Mesothelial cell of epicardium (in vitro differentiated cells): ENCODE results near the gene DESI1. TPM values are rescaled to one million over a fixed set of nuclear protein-coding genes. Genes with fewer than 3 reads are reported as not detected.
"Not testable (repeated sequence)": the region's sequence is repeated elsewhere in the genome, so short reads cannot be mapped to it uniquely, and the experiment has no call there.

ENCODE experiments used
- DNase-seq, 2 experiments: peaks; one replicate each; pipeline ENCODE4 v3.0.0; 2021; ENCODE audit warnings: low spot score in 2 of 2; ENCODE audit not compliant: unreplicated experiment in 2 of 2
- H3K27ac Mint-ChIP-seq: 2 replicates; pipeline ENCODE4 v1.8.0; 2021; ENCODE audit warnings: mixed read lengths
- H3K27me3 Mint-ChIP-seq: 2 replicates; pipeline ENCODE4 v1.8.0; 2021; ENCODE audit warnings: low read depth, mixed read lengths
- H3K36me3 Mint-ChIP-seq: 2 replicates; pipeline ENCODE4 v1.8.0; 2021; ENCODE audit warnings: mixed read lengths
- H3K4me1 Mint-ChIP-seq: 2 replicates; pipeline ENCODE4 v1.8.0; 2021; ENCODE audit warnings: mixed read lengths
- H3K4me3 Mint-ChIP-seq: 2 replicates; pipeline ENCODE4 v1.8.0; 2021; ENCODE audit warnings: mild to moderate bottlenecking, moderate library complexity, mixed read lengths
- H3K9me3 Mint-ChIP-seq: 2 replicates; pipeline ENCODE4 v1.8.0; 2021; ENCODE audit warnings: mixed read lengths
- total RNA-seq: library from RNA; stranded (reverse); gene quantifications from 3 replicates; pipeline ENCODE4 v1.2.1, GENCODE V29; 2021
- TF ChIP-seq, protein P1 (sequence below): fragments of 200-600 bp; sonication (generic); IDR thresholded peaks from one replicate; pipeline ENCODE4 v1.5.0; 2021; ENCODE audit warnings: antibody characterized with exemption; ENCODE audit not compliant: unreplicated experiment

The DESI1 gene
- total RNA-seq, 1 donor from 2014 or later, result 35.4 TPM

DNA sequence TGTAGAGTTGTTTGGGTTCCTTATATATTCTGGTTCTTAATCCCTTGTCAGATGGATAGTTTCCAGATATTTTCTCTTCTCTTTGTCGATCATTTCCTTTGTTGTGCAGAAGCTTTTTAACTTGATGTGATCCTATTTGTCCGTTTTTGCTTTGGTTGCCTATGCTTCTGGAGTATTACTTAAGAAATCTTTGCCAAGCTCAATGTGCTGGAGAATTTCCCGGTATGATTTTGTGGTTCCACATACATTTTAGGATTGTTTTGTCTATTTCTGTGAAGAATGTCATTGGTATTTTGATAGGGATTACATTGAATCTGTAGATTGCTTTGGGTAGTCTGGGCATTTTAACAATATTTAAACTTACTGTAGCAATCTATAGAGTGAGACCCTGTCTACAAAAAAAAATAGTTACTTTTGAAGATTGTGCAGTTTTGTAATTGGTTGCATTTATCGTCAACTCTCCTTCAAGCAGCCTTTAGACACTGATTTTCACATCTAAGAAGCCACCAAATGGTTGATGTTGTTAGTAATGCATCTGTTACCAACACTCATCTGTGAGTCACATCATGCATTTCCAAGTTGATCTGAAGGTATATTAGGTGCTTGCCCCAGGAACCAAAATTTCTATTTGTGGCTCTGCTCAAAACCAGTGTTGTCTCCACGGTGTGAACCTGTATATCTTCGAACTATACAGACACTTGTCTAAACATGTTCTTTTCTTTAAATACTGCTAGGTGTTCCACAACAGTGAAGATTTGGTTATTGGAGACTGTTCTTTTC, 21.7 kb upstream of the DESI1 start:
- Mint-ChIP-seq H3K4me3 (no peak overlapping the region), H3K27me3 (no peaks in the 10 kb centered on the region), H3K27ac (no peak overlapping the region), H3K36me3 (peaks cover 36% of the 10 kb centered on the region), H3K4me1 (no peaks in the 10 kb centered on the region), H3K9me3 (peaks cover 6% of the 10 kb centered on the region)
- TF ChIP-seq, protein P1, sequence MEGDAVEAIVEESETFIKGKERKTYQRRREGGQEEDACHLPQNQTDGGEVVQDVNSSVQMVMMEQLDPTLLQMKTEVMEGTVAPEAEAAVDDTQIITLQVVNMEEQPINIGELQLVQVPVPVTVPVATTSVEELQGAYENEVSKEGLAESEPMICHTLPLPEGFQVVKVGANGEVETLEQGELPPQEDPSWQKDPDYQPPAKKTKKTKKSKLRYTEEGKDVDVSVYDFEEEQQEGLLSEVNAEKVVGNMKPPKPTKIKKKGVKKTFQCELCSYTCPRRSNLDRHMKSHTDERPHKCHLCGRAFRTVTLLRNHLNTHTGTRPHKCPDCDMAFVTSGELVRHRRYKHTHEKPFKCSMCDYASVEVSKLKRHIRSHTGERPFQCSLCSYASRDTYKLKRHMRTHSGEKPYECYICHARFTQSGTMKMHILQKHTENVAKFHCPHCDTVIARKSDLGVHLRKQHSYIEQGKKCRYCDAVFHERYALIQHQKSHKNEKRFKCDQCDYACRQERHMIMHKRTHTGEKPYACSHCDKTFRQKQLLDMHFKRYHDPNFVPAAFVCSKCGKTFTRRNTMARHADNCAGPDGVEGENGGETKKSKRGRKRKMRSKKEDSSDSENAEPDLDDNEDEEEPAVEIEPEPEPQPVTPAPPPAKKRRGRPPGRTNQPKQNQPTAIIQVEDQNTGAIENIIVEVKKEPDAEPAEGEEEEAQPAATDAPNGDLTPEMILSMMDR, result no peak
- DNase-seq, result no peak

DNA sequence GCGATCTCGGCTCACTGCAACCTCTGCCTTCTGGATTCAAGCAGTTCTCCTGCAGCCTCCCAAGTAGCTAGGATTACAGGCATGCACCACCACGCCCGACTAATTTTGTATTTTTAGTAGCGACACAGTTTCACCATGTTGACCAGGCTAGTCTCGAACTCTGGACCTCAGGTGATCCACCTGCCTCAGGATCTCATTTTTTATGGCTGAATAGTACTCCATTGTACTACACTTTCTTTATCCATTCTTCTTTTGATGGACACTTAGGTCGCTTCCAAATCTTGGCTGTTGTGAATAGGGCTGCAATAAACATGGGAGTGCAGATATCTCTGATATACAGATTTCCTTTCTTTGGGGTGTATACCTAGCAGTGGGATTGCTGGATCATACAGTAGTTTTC, 21.0 kb upstream of the DESI1 start:
- no peak for DNase-seq
- H3K27ac Mint-ChIP-seq, result no peak overlapping the region
- TF ChIP-seq, protein P1, result no peak
- peaks cover 37% of the 10 kb centered on the region for H3K36me3 Mint-ChIP-seq
- no peak overlapping the region for H3K4me3 Mint-ChIP-seq
- peaks cover 6% of the 10 kb centered on the region for H3K9me3 Mint-ChIP-seq
- H3K4me1 Mint-ChIP-seq, result no peaks in the 10 kb centered on the region
- no peaks in the 10 kb centered on the region for H3K27me3 Mint-ChIP-seq

DNA sequence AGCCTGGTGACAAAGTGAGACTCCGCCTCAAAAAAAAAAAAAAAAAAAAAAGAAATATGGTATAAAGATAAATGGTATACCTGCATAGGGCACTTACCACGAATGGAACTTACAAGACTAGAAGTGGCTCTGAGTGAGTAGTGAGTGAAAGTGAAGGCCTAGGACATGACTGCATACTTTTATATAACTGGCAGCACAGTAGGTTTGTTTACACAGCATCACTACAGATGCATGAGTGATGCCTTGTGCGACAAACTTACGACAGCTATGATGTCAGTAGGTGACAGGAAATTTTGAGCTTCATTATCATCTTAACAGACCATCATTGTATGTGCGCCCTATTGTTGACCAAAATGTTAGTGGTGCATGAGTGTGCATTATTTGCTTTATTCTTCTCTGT, 17.9 kb upstream of the DESI1 start:
- no peak for DNase-seq
- no peak overlapping the region for H3K4me3 Mint-ChIP-seq
- no peak overlapping the region for H3K27ac Mint-ChIP-seq
- H3K9me3 Mint-ChIP-seq, result peaks cover 6% of the 10 kb centered on the region
- H3K4me1 Mint-ChIP-seq, result no peaks in the 10 kb centered on the region
- no peaks in the 10 kb centered on the region for H3K27me3 Mint-ChIP-seq
- TF ChIP-seq, protein P1, result no peak
- H3K36me3 Mint-ChIP-seq, result peaks cover 46% of the 10 kb centered on the region

DNA sequence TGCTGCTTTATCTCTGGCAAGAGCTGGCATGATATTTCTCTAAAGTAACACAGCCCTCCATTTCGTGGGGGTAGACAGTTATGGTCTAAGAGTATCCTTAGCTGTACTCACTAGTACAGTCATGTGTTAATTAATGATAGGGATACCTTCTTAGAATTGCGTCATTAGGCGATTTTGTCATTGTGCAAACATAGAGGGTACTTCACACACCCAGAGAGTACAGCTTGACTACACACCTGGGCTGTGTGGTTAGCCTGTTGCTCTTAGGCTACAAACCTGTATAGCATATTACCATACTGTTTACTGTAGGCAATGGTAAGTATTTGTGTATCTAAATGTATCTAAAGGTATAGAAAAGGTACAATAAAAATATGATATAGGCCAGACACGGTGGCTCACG, 17.3 kb upstream of the DESI1 start:
- Mint-ChIP-seq H3K36me3 (peaks cover 48% of the 10 kb centered on the region), H3K9me3 (peaks cover 6% of the 10 kb centered on the region), H3K27me3 (no peaks in the 10 kb centered on the region), H3K27ac (no peak overlapping the region), H3K4me3 (no peak overlapping the region), H3K4me1 (no peaks in the 10 kb centered on the region)
- no peak for DNase-seq
- TF ChIP-seq, protein P1, result no peak

DNA sequence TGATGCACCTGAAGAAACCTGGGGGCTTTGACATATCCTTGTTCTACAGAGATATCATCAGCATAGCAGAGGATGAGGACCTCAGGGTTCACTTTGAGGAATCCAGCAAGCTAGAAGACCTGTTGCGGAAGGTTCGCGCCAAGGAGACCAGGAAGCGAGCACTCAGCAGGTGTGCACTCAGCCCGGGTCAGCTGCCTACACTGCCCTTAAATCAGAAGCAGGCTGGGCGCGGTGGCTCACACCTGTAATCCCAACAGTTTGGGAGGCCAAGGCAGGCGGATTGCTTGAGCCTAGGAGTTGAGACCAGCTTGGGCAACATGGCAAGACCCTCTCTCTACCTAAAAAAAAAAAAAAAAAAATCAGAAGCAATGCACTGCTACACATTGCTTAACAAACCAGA, 16.8 kb upstream of the DESI1 start:
- DNase-seq, H3K9me3 Mint-ChIP-seq, H3K4me3 Mint-ChIP-seq, H3K27me3 Mint-ChIP-seq, H3K4me1 Mint-ChIP-seq, H3K27ac Mint-ChIP-seq: not testable (repeated sequence)
- peaks cover 45% of the 10 kb centered on the region for H3K36me3 Mint-ChIP-seq

DNA sequence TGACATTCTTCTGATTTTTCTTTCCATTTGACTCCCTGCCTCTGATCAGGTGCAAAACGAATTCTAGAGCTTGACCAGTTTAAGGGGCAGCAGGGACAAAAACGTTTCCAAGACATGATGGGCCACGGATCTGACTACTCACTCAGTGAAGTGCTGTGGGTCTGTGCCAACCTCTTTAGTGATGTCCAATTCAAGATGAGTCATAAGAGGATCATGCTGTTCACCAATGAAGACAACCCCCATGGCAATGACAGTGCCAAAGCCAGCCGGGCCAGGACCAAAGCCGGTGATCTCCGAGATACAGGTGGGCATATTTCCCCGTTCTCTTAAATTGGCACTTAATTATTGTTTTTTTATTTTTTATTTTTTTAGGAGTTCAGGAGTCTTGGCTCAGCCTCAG, 15.6 kb upstream of the DESI1 start:
- Mint-ChIP-seq H3K4me1 (no peaks in the 10 kb centered on the region), H3K36me3 (peaks cover 42% of the 10 kb centered on the region), H3K9me3 (no peaks in the 10 kb centered on the region), H3K27ac (no peak overlapping the region), H3K27me3 (no peaks in the 10 kb centered on the region), H3K4me3 (no peak overlapping the region)
- TF ChIP-seq, protein P1, result no peak
- DNase-seq, result no peak

DNA sequence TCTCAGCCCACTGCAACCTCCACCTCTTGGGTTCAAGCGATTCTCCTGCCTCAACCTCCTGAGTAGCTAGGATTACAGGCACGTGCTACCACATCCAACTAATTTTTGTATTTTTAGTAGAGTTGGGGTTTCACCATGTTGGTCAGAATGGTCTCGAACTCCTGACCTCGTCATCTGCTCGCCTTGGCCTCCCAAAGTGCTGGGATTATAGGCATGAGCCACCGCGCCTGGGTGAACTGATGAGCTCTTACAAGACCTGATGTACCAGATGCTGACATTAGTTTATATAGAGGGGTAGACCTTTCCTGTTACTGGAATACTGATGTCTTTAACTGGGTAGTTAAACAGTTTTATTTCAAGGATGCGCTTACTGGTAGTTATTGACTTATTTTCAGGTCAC, 13.8 kb upstream of the DESI1 start:
- H3K9me3 Mint-ChIP-seq, H3K4me3 Mint-ChIP-seq, H3K27me3 Mint-ChIP-seq, H3K27ac Mint-ChIP-seq, H3K4me1 Mint-ChIP-seq, DNase-seq: not testable (repeated sequence)
- peaks cover 38% of the 10 kb centered on the region for H3K36me3 Mint-ChIP-seq

DNA sequence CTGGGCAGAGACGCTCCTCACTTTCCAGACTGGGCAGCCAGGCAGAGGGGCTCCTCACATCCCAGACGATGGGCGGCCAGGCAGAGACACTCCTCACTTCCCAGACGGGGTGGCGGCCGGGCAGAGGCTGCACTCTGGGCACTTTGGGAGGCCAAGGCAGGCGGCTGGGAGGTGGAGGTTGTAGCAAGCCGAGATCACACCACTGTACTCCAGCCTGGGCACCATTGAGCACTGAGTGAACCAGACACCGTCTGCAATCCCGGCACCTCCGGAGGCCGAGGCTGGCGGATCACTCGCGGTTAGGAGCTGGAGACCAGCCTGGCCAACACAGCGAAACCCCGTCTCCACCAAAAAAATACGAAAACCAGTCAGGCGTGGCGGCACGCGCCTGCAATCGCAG, 10.8 kb upstream of the DESI1 start:
- not testable (repeated sequence) for H3K9me3 Mint-ChIP-seq, H3K4me3 Mint-ChIP-seq, DNase-seq, H3K27ac Mint-ChIP-seq, H3K4me1 Mint-ChIP-seq, H3K27me3 Mint-ChIP-seq
- peaks cover 54% of the 10 kb centered on the region for H3K36me3 Mint-ChIP-seq

DNA sequence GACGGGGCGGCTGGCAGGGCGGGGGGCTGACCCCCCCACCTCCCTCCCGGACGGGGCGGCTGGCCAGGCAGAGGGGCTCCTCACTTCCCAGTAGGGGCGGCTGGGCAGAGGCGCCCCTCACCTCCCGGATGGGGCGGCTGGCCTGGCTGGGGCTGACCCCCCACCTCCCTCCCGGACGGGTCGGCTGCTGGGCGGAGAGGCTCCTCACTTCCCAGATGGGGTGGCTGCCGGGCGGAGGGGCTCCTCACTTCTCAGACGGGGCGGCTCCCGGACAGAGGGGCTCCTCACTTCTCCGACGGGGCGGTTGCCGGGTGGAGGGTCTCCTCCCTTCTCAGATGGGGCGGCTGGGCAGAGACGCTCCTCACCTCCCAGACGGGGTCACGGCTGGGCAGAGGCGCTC, 10.3 kb upstream of the DESI1 start:
- not testable (repeated sequence) for H3K27ac Mint-ChIP-seq, H3K9me3 Mint-ChIP-seq, H3K4me1 Mint-ChIP-seq, H3K27me3 Mint-ChIP-seq, DNase-seq, H3K4me3 Mint-ChIP-seq
- H3K36me3 Mint-ChIP-seq, result peaks cover 50% of the 10 kb centered on the region
